GOT3 (cell line): ENCODE results near the gene METTL26.
"Not testable (repeated sequence)": the region's sequence is repeated elsewhere in the genome, so short reads cannot be mapped to it uniquely, and the experiment has no call there.

Experiments used
- DNase-seq: peaks from one replicate; lab custom pipeline; 2025; ENCODE audit warnings: mixed read lengths; lab: John Stamatoyannopoulos, UW

The METTL26 gene

GRCh38 chr16:624526-625070 lies 11.5 kb downstream of the METTL26 start:
- no peak for DNase-seq

GRCh38 chr16:622920-623280 lies 13.2 kb downstream of the METTL26 start:
- DNase-seq, result no peak

- DNase-seq, result no peak
These were observed 14.5 kb downstream of the METTL26 start for GRCh38 chr16:621526-622105.

- no peak for DNase-seq
These were observed 15.2 kb downstream of the METTL26 start for GRCh38 chr16:620700-621525.

- DNase-seq, result no peak
These were observed 16.5 kb downstream of the METTL26 start for GRCh38 chr16:619476-620100.

- no peak for DNase-seq
These were observed 18.2 kb downstream of the METTL26 start for GRCh38 chr16:617855-618254.

GRCh38 chr16:616733-617586 lies 19.1 kb downstream of the METTL26 start:
- no peak for DNase-seq

- DNase-seq, result no peak
These were observed 21.0 kb downstream of the METTL26 start for GRCh38 chr16:615122-615521.

GRCh38 chr16:610513-611381 lies 25.4 kb downstream of the METTL26 start:
- DNase-seq, result no peak

GRCh38 chr16:609984-610383 lies 26.1 kb downstream of the METTL26 start:
- no peak for DNase-seq

GRCh38 chr16:609316-609715 lies 26.8 kb downstream of the METTL26 start:
- no peak for DNase-seq

- no peak for DNase-seq
These were observed 28.1 kb downstream of the METTL26 start for GRCh38 chr16:608019-608418.

GRCh38 chr16:606656-607307 lies 29.3 kb downstream of the METTL26 start:
- DNase-seq, result no peak

- no peak for DNase-seq
These were observed 32.2 kb downstream of the METTL26 start for GRCh38 chr16:603933-604332.

- no peak for DNase-seq
These were observed 35.3 kb downstream of the METTL26 start for GRCh38 chr16:600781-601180.

GRCh38 chr16:598823-599739 lies 37.0 kb downstream of the METTL26 start:
- no peak for DNase-seq

GRCh38 chr16:597655-598054 lies 38.5 kb downstream of the METTL26 start:
- DNase-seq, result not testable (repeated sequence)

- no peak for DNase-seq
These were observed 39.4 kb downstream of the METTL26 start for GRCh38 chr16:596736-597060.

GRCh38 chr16:595942-596735 lies 40.0 kb downstream of the METTL26 start:
- DNase-seq, result no peak
